GM19395 (cell line): ENCODE measurements around the gene SYNPO.

Experiments
- ATAC-seq: cut with Tn5 transposase; IDR thresholded peaks from one replicate; pipeline ENCODE4 v1.9.1; 2021; ENCODE audit warnings: mild to moderate bottlenecking, moderate library complexity; ENCODE audit not compliant: unreplicated experiment

Gene SYNPO, protein sequence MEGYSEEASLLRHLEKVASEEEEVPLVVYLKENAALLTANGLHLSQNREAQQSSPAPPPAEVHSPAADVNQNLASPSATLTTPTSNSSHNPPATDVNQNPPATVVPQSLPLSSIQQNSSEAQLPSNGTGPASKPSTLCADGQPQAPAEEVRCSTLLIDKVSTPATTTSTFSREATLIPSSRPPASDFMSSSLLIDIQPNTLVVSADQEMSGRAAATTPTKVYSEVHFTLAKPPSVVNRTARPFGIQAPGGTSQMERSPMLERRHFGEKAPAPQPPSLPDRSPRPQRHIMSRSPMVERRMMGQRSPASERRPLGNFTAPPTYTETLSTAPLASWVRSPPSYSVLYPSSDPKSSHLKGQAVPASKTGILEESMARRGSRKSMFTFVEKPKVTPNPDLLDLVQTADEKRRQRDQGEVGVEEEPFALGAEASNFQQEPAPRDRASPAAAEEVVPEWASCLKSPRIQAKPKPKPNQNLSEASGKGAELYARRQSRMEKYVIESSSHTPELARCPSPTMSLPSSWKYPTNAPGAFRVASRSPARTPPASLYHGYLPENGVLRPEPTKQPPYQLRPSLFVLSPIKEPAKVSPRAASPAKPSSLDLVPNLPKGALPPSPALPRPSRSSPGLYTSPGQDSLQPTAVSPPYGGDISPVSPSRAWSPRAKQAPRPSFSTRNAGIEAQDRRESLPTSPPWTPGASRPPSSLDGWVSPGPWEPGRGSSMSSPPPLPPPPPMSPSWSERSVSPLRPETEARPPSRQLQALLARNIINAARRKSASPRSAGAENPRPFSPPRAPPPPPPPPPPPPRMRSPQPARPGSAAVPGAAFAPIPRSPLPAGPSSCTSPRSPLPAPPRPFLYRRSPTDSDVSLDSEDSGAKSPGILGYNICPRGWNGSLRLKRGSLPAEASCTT

DNA sequence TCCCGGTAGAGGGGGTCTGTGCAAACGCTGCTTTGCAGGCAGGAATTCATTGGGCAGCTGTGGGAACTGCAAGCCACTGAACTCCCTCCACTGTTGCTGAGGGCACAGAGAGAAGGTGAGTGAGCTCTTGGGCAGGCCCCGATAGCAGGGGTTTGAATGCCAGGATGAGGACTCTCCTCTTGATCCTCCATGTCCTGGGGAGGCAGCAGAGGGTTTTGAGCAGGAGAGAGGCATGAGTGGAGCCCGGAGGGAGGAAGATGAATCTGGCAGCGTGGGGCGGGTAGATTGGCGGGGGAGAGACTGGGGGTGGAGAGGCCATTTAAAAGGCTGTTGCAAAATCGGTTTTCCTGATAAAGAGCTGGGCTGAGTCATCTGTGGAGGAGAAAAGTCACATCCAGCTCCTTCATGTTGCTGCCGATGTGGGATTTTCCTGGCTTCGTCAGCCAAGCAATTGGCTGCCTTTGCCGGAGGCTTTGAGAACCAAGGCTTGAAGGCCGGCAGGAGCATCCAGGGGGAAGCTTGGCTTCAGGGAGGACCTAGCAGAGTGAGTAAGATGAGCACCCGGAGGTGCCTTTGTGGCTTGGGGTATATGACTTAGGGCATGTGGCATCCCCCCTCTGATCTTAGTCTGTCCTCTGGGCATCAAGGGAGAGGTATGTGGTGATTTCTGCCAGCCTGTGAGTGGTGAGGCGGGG, at the start of gene SYNPO:
SYNPO (plus strand) TSS at position 350 of the 695 bp plus-strand sequence. CDS start 7,616 bp downstream, outside the sequence.
- ATAC-seq, result no peak

DNA sequence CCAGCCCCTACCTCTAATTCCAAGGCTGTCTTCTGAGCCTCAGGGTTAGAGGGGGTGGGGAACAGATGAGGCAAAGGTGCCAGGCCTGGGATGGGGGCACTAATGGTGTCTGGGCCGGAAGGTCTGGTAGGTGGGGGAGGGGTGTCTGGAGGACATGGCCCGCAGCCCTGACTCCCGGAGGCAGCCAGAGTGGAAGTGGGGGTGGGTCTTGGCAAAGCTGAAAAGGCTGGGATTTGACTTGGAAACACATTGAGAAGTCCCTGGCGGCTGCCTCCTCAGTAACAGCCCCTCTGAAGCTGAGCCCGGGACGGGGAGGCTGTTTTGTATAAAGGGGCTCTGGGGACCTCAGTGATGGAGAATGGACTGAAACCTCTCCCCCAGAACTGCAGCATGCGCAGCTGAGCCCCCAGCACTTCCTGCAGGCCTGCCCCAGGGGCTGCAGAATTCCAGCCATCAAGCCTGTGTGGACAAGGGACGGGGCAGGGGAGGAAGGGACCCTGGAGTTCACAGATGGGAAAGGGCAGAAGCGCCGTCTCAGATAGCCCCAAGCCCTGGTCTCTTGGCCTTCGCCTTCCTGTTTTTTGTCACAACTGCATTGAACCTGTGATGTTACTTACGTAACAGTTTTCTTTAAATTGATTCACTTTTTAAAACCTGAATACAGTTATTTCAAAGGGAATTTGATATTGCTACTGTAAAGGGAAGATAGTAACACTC, 49.3 kb upstream of the SYNPO start:
- no peak for ATAC-seq

GRCh38 chr5:150593593-150593992, 46.9 kb upstream of the SYNPO start:
- no peak for ATAC-seq

- no peak for ATAC-seq
Measured at GRCh38 chr5:150593996-150594395, 46.5 kb upstream of the SYNPO start.

DNA sequence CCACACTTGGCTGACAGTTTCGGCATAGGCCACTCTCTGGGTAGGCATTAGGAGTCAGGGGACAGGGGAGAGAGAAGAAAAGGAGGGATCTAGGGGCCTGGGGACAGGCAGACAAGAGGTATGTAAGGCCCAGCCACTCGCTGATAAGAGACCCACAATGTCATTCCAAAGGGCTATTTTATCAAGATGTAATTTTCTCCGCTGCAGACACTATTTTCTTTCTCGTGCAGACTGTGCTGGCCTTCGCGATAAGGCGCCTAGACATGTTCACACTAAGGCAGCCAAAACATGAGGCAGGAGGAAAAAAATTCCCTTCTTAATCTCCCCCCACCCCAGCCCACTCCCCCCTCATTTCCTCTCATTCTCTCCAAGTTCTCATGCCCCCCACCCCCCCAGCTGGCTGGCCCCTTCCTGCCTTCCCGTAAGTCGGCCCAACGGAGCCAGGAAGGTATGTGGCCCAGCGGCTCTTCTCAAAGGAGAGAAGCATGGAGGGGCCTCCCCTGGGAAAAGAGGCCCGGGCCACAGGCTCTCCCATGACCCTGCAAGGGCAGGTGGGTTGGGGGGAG, 44.9 kb upstream of the SYNPO start:
- ATAC-seq, result no peak

GRCh38 chr5:150596313-150596712, 44.1 kb upstream of the SYNPO start:
- ATAC-seq, result no peak

DNA sequence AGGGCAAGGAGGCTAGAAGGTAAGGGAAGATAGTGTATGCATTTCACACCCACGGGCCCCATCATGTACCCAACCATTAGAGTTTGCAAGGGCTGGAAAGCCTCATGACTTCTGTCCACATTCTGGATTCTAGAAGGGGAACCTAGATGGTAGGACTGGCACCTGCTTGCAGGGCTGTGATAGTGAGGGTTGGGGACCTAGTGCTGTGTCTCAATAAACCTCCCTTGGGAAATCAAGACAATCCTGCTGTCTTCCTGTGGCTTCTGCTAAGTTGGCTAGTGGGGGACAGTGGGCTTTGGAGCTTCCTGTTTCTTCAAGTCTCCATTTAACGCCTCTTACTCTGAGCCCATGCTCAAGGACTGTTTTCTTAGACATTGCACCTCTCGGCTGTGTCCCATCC, 43.6 kb upstream of the SYNPO start:
- ATAC-seq, result no peak

- ATAC-seq, result no peak
Measured at GRCh38 chr5:150598006-150598405, 42.5 kb upstream of the SYNPO start.

DNA sequence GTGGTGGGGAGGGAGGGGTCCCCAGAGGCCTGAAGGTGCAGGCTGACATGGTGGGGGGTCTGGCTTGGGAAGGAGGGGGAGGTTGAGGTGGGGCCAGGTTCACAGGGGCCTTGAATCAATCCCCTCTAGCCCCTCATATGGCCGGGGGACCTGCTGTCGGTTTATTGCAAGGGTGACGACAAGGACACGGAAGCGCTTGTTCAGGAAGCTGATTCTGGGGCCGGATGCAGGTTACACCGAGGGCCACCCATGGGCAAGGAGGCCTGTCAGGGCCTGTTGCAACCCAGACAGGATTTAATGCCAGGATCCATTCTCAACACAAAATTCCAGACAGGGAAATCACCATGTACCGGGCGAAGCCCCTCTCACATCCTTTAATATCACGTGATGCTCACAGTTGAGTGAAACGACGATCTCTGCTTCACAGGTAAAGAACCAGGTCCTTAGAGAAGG, 41.6 kb upstream of the SYNPO start:
- ATAC-seq, result no peak

GRCh38 chr5:150599281-150599680, 41.2 kb upstream of the SYNPO start:
- no peak for ATAC-seq

GRCh38 chr5:150599917-150600511, 40.4 kb upstream of the SYNPO start:
- no peak for ATAC-seq

GRCh38 chr5:150600616-150601490, 39.6 kb upstream of the SYNPO start:
- ATAC-seq, result no peak

GRCh38 chr5:150601491-150602345, 38.7 kb upstream of the SYNPO start:
- no peak for ATAC-seq

GRCh38 chr5:150603052-150603451, 37.4 kb upstream of the SYNPO start:
- no peak for ATAC-seq

DNA sequence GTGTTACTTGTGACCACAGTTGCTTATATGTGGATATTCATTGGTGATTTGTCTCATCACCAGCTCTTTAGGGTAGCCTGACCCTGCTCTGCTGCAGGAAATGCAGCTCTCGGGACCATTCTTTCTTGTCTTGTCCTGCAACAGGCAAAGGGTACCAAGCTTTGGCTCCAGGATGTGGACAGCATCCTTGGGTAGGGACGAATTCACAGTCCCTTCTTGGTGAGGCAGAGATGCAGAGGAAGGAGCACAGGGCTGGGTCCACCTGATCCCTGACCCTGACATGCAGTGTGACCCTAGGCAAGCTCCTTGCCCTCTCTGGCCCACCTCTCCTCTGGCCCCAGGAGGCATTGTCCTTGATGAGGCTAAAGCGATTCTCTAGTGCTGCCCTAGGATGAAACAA, 37.0 kb upstream of the SYNPO start:
- ATAC-seq, result no peak

GRCh38 chr5:150604010-150604409, 36.5 kb upstream of the SYNPO start:
- no peak for ATAC-seq

- no peak for ATAC-seq
Measured at GRCh38 chr5:150604894-150605440, 35.5 kb upstream of the SYNPO start.

DNA sequence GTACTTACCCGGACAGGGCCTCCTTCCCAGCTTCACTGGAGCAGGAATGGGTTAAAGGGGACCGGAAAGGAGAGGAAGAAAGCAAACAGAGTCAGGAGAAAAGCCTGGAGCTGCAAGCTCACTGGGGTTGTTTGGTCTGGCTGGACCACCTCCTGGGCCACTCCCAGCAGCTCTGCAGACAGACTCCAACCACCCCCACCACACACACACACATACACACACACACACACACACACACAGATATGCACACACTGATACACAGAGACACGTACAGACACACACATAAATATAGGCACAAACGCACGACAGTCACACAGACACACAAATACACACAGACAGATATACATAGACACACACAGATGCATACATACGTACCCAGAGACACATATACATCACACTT, 34.9 kb upstream of the SYNPO start:
- ATAC-seq, result no peak
